GM18520 (cell line): Measurements from ENCODE around the gene GGT1.
"Not testable (repeated sequence)": the region's sequence is repeated elsewhere in the genome, so short reads cannot be mapped to it uniquely, and the experiment has no call there.

Experiments
- ATAC-seq: cut with Tn5 transposase; IDR thresholded peaks from one replicate; pipeline ENCODE4 v1.9.1; 2021; ENCODE audit not compliant: unreplicated experiment

GGT1 gene

GRCh38 chr22:24602847-24603769, at the start of gene GGT1:
Gene GGT1, plus strand, starts transcription at chr22:24603193. Its CDS starts 7,889 bp downstream, at chr22:24611082.
- ATAC-seq, result not testable (repeated sequence)

DNA sequence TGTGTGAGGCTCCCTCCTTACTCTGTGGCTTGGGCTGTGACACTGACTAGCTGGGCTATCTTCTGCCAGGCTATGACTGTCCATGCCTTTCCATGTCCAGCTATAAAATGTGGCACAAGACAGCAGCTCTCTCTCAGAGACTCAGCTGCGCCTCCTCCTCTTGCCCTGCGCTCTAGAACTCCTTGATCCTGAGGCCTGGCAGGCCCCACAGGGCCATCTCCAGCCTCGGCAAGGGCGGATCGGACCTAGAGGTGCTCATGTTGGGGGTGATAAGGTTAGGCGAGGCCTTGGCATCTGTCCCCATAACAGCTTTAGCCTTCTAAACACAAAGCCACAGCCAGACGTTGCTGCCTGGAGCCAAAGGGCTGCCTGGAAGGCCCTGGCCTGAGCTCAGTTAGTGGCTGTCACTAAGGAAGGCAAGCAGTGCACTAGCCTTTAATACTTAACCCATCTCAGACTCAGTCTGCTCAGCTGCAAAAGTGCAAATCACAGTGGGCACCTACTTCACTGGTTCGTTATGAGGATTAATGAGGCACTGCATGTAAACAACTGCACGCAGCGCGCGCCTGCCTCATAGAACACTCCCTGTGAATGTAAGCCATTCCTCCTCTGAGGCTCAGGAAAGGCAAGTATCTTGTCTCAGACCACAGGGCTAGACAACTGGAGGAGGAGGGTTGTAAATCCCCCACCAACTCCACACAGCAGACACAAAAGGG, 49.2 kb upstream of the GGT1 start:
- ATAC-seq, result no peak

DNA sequence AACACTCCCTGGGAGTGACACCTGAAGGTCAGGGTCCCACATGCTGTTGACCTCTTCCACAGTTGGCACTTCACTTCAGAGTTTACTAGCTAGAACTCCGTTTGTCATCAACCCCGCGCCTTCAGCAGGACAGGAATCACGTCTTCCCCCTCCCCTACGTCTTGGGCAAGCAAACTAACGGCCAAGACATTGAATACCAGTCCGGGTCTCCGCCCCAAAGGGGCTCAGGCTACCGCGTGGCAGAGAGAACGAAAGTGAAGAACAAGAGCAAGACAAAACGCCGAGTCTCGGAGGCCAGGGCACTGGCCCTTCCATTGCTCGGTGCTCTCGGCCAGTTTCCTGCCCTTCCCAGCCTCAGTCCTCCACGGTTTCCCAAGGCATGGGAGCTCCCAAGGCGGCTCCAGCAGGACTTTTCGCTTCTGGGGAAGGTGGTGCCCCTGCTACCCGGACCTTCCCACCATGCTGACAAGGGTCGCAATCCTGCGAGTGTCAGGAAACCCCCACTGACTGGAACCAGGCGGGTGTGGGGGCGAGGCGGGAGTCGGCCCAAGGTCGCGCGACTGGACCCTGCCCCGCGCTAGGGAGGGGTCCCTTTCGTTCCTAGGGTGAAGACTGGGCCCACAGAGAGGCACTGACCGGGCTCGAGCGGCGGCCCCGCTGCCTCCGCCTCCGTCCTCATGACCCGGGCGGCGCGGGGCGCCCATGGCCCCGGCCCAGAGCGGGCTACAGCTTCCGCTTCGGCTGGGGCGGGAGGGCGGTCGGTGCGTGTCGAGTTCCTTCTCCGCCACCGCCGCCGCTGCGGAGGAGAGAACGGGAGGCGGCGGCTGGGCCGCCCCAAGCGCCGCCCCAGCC, 48.5 kb upstream of the GGT1 start, which contains the start of gene GUCD1:
Gene GUCD1 (minus strand): TSS at position 826 of the 852 bp plus-strand sequence. CDS start 147 bp downstream, at position 679.
- ATAC-seq, result no peak

DNA sequence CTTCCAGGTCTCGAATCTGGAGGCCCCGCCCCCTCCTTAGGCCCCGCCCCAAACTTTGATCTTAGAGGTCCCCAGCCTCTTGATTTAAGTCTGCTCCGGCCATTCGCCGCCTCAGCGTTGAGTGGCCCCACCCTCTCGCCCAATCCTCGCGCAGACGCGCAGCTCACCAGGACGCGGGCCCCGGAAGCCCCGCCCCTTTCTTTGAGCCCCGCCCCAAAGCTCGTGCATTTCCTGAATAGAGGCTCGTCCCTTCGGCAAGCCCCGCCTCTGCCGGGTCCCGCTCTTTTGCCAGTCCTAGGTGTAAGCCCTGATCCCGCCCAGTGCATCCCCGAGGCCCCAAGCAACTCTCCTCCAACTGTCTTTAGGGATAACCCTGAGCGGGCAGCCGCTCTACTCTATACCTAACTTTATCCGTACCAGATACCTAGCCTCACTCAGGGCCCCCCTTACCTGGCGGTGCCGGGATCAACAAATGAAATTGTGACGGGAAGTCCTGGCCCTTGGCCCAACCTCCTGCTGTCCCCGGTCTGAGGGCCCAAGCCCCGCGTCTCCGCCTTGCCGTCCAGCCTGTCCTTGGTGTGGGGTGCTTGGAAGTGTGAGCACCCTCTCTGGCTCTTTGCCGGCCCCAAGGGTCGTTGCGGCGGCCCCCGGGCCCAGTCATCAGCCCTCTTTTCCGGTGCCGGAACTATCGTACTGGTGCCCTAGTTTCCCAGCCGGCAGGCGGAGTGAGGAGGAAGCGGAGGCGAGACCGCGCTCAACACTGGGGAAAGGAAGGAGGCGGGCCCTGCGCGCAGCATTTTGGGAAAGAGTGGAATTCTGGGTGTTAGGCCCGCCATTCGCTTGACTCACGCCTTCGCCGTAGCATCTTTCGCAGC, 47.6 kb upstream of the GGT1 start, which contains the start of gene SNRPD3:
Gene SNRPD3 (plus strand): TSS at position 835 of the 875 bp plus-strand sequence. CDS start 1,676 bp downstream, outside the sequence.
- peak; percentile 64 for ATAC-seq

DNA sequence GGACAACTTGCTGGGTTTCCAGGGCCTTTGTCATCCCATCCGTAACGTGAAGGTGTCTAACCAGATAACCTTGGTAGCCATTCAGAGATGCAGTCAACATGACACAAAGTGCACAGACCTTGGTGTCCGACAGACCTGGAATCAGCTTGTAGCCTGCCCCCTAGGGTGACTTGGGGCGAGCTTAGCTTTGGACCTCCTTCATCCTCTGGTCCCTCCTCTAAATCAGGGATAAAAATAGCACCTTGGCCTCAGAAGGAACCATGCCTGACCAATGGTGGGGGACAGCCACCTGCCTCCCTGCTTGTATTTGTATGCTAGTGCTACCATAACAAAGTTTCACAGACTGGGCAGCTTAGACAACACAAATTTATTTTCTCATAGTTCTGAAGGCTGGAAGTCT, 43.5 kb upstream of the GGT1 start:
- no peak for ATAC-seq

DNA sequence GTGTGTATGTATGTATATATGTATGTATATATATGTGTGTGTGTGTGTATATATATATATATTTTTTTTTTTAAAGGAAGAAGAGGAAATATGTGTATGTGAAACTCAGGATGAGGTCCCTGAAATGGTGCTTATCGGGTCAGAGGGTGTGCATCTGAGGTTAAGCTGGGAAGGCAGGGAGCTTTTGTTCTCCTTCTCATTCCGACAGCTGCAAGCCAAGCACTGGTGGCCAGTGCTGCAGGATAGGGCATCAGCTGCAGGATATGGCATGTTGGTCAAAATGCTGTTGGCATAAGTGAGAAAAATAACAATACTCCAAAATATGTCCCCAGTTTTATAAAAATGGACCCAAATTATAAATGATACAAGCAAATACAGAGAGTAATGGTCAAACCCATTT, 39.7 kb upstream of the GGT1 start:
- no peak for ATAC-seq

GRCh38 chr22:24564376-24565058, 38.5 kb upstream of the GGT1 start:
- ATAC-seq, result no peak

DNA sequence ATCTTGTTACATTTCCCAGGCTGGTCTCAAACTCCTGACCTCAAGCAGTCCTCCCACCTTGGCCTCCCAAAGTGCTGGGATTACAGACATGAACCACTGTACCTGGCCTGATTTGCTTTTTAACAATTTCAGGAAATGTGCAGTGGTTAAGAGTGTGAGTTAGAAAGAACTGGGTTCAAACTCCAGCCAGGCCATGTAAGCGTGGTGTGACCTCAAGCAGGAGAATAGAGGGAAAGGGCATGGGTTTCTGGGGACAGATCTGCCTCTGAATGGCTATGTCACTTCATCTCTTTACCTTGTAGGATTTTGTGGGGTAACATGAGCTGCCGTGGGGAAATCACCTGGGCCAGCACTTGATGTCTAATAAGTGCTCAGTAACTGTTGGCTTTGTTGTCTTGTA, 37.9 kb upstream of the GGT1 start:
- ATAC-seq, result no peak

- no peak for ATAC-seq
Measured at GRCh38 chr22:24566899-24567511, 36.0 kb upstream of the GGT1 start.

GRCh38 chr22:24567668-24568067, 35.3 kb upstream of the GGT1 start:
- ATAC-seq, result no peak

DNA sequence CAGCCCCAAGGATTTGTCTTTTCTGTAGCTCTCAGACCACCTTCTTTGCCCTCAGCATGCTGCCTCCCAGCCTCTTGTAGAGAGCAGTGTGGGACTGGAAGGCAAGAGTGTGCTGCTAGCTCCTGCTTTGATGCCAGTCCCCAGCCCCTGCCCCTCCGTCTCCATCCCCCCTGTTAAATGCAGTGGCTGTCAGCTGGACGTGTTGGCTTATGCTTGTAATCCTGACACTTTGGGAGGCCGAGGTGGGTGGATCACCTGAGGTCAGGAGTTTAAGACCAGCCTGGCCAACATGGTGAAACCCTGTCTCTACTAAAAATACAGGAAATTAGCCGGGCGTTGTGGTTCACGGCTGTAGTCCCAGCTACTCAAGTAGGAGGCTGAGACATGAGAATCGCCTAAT, 31.7 kb upstream of the GGT1 start:
- ATAC-seq, result no peak

DNA sequence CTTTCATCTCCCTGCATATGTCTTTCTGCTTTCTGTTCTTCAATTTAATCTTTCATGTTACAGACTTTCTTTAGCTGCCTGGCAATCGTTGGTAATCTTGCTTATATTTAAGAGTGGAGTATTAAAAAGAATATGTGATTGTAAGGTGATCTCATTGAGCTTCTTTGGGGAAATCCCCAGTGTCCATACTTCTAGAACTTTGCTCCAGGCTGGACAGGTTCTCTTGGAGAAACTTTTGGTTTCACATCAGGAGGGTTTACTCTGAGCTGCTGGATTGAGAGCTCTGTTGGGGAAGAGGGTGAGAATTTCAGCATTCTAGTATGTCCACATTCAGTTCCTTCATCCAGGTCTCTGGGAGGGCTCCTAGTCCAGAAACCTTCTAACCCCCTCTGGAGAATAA, 26.2 kb upstream of the GGT1 start:
- ATAC-seq, result no peak

DNA sequence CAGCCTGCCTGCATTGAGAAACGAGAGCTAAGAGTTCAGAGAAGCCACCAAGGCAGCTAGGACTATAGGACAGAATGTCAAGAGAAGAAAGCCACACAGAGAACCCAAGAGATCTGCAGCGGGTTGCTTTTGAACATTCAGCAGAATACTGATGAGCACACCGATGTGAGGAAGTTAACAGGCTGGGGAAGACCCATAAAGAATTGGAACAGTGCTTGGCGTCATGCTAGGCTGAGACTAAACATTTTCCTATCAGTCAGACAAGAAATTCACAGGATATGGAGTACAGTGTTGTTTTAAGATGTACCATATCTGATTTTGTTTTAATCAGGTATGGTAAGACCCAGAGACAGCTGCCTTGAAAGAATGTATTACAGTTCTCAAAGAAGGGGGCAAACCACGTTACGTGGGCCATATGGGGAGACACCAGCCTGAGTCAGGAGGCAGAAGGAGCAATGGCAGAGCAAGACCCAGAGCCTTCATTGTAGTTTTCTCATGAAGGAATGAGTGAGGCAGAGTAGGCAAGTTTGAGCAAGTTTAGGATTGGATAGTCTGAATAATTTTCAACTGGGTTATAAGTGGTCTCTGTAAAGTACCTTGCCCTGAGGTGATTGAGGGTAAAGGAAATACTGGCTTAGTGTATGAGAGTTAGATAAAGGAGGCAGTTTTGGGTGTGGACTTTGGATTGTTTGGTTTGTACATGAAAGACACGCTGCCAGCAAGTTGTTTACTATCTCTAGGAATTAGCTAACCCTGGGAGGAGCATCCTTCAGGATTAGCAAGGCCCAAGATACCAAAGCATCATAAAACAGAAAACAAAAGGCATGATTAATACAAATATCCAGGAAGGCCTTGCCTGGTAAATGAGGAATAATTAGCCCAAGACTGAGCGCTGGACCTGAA, 24.4 kb upstream of the GGT1 start:
- ATAC-seq, result no peak

DNA sequence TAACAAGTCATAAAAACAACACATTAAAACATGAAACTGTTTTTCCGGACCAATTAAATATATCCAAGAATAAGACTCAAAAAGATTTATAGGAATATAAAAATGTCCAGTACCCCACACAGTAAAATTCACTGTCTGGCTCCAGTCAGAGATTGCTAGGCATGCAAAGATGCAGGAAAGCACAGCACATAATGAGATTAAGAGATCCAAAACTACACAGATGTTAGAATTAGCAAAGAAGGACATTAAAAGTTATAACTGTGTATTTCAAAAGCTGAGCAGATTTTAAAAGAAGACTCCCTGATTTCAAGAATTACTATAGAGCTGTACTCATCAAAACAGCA, 23.8 kb upstream of the GGT1 start:
- no peak for ATAC-seq

DNA sequence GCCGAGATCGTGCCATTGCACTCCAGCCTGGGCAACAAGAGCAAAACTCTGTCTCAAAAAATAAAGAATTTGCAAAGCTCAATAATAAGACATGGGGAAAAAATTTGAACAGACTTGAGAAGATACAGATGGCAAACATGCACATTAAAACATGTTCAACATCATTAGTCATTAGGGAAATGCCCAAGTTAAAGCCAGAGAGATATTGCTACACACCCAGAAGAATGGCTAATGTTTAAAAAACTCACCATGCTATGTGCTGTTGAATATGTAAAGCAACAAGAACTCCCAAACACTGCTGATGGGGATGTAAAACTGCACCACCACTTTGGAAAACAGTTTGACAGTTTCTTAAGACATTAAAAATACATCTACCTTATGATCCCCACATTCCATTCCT, 22.7 kb upstream of the GGT1 start:
- ATAC-seq, result no peak

DNA sequence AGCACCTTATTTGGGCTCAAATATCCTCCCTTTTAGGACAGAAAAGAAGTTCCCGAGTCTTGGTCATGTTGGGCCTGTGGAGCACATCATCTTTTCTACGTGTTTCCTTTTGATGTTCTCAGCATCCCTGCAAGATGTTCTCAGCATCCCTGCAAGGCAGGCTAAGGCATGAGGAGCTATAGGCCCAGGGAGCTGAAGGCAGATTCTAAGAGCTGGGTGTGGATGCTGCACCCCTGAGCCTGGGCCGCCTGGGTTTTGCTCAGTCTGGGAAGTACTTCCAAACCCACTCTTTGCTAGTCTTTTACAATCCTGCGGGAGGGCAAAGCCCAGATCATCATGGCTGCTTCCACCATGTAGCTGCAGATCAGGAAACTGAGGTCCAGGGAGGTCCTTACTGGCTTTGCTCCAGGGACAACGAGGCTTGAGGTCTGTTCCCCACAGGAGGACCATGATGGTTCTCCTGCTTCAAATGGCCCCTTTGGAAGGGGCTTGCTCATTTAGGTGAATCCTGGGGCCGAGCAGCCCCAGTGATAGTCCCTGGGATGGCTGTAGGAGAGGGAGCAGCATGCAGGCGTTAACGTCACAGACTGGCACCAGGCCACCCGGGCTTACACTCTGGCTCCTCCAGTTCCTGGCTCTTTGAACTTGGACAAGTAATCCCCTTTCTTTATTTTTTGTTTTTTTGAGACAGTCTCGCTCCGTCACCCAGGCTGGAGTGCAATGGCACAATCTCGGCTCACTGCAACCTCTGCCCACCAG, 20.8 kb upstream of the GGT1 start:
- ATAC-seq, result no peak
